Neural cell (in vitro differentiated cells): ENCODE measurements around the gene ANGPT4. TPM values are rescaled to one million over a fixed set of nuclear protein-coding genes. Genes with fewer than 3 reads are reported as not detected.

Source experiments
- H2AFZ ChIP-seq: fragments of 200-600, 300-800 bp; sonication (generic), shearing (Covaris generic); 2 replicates; pipeline ENCODE4 v1.6.0; 2014; ENCODE audit warnings: low read depth, mild to moderate bottlenecking, antibody characterized with exemption, low read length, moderate library complexity
- H3F3A ChIP-seq: fragments of 200-600 bp; shearing (Covaris generic); 2 replicates; pipeline ENCODE4 v1.6.1; 2016; ENCODE audit warnings: mild to moderate bottlenecking, moderate library complexity, mixed read lengths, antibody characterized with exemption, low read length; ENCODE audit not compliant: insufficient read depth, poor library complexity, severe bottlenecking
- H3K27ac ChIP-seq: fragments of 200-600, 300-800 bp; sonication (generic), shearing (Covaris generic); 2 replicates; pipeline ENCODE4 v1.5.1; 2014; ENCODE audit warnings: mild to moderate bottlenecking, low read length, moderate library complexity
- H3K27me3 ChIP-seq: fragments of 300-800, 200-600 bp; sonication (generic), shearing (Covaris generic); 2 replicates; pipeline ENCODE4 v1.6.0; 2014; ENCODE audit warnings: mild to moderate bottlenecking, low read depth, low read length, moderate library complexity; ENCODE audit not compliant: insufficient read depth
- H3K36me3 ChIP-seq: fragments of 300-800, 200-600 bp; sonication (generic), shearing (Covaris generic); 2 replicates; pipeline ENCODE4 v1.5.1; 2014; ENCODE audit warnings: mild to moderate bottlenecking, antibody characterized with exemption, low read length, moderate library complexity; ENCODE audit not compliant: insufficient read depth
- H3K4me2 ChIP-seq: fragments of 300-800, 200-600 bp; sonication (generic), shearing (Covaris generic); 2 replicates; pipeline ENCODE4 v1.6.0; 2014; ENCODE audit warnings: mild to moderate bottlenecking, low read length
- H3K4me3 ChIP-seq: fragments of 300-800, 200-600 bp; sonication (generic), shearing (Covaris generic); 2 replicates; pipeline ENCODE4 v1.5.1; 2014; ENCODE audit warnings: mild to moderate bottlenecking, low read length, moderate library complexity
- H3K79me2 ChIP-seq: fragments of 200-600 bp; shearing (Covaris generic); replicated peaks from 2 replicates; pipeline ENCODE4 v1.6.0; 2014; ENCODE audit warnings: mild to moderate bottlenecking, low read length, moderate library complexity; ENCODE audit not compliant: insufficient read depth
- H3K9ac ChIP-seq: fragments of 300-800, 200-600 bp; sonication (generic), shearing (Covaris generic); 2 replicates; pipeline ENCODE4 v1.6.1; 2016; ENCODE audit warnings: mild to moderate bottlenecking, low read length, mixed read lengths
- H3K9me2 ChIP-seq: fragments of 200-600 bp; shearing (Covaris generic); 2 replicates; pipeline ENCODE4 v1.6.1; 2016; ENCODE audit warnings: mild to moderate bottlenecking, low read length, mixed read lengths; ENCODE audit not compliant: insufficient read depth
- H3K9me3 ChIP-seq: fragments of 200-600, 300-800 bp; sonication (generic), shearing (Covaris generic); 2 replicates; pipeline ENCODE4 v1.6.1; 2016; ENCODE audit warnings: mild to moderate bottlenecking, mixed run types, low read length, moderate library complexity, mixed read lengths
- H4K20me1 ChIP-seq: fragments of 200-600 bp; shearing (Covaris generic); 2 replicates; pipeline ENCODE4 v1.6.1; 2016; ENCODE audit warnings: mild to moderate bottlenecking, mixed run types; ENCODE audit not compliant: insufficient read depth
- EP300 ChIP-seq: fragments of 450-650 bp; conservative IDR thresholded peaks from 2 replicates; pipeline ENCODE4 v1.6.1; 2014; ENCODE audit warnings: antibody characterized with exemption, mild to moderate bottlenecking, moderate library complexity; ENCODE audit not compliant: poor library complexity, severe bottlenecking
- EZH2 ChIP-seq: fragments of 200-600, 300-800 bp; shearing (Covaris generic), sonication (generic); IDR thresholded peaks from 2 replicates; pipeline ENCODE4 v1.6.1; 2014; ENCODE audit warnings: antibody characterized with exemption, low read length, borderline replicate concordance, mild to moderate bottlenecking; ENCODE audit not compliant: insufficient read depth, poor library complexity, severe bottlenecking
- MXI1 ChIP-seq: fragments of 450-650 bp; conservative IDR thresholded peaks from 2 replicates; pipeline ENCODE4 v1.6.1; 2014; ENCODE audit warnings: antibody characterized with exemption, mild to moderate bottlenecking; ENCODE audit not compliant: poor library complexity, severe bottlenecking
- POLR2AphosphoS5 ChIP-seq: IDR thresholded peaks from 2 replicates; pipeline ENCODE4 v1.6.1; 2012
- RAD21 ChIP-seq: fragments of 450-650 bp; conservative IDR thresholded peaks from 2 replicates; pipeline ENCODE4 v1.6.1; 2014; ENCODE audit warnings: antibody characterized with exemption, mild to moderate bottlenecking, moderate library complexity
- SMC3 ChIP-seq: fragments of 450-650 bp; conservative IDR thresholded peaks from 2 replicates; pipeline ENCODE4 v1.6.1; 2014; ENCODE audit warnings: antibody characterized with exemption, mild to moderate bottlenecking, moderate library complexity; ENCODE audit not compliant: poor library complexity
- TAF1 ChIP-seq: IDR thresholded peaks from 2 replicates; pipeline ENCODE4 v1.6.1; 2012; ENCODE audit warnings: low read depth
- polyA plus RNA-seq: library from polyadenylated mRNA; depleted of rRNA; stranded (reverse); fragments of >200 nt; gene quantifications from 2 replicates; pipeline ENCODE4 v1.2.3, GENCODE V29; 2014
- TF ChIP-seq, protein P1 (sequence below): IDR thresholded peaks from 2 replicates; pipeline ENCODE4 v1.6.1; 2012; ENCODE audit warnings: borderline replicate concordance
- TF ChIP-seq, protein P2 (sequence below): fragments of 450-650 bp; IDR thresholded peaks from 2 replicates; pipeline ENCODE4 v1.5.1; 2014; ENCODE audit warnings: antibody characterized with exemption, mild to moderate bottlenecking, moderate library complexity; ENCODE audit not compliant: poor library complexity, severe bottlenecking

The ANGPT4 gene
- polyA plus RNA-seq, 1 donor from 2014 or later, result not detected

DNA sequence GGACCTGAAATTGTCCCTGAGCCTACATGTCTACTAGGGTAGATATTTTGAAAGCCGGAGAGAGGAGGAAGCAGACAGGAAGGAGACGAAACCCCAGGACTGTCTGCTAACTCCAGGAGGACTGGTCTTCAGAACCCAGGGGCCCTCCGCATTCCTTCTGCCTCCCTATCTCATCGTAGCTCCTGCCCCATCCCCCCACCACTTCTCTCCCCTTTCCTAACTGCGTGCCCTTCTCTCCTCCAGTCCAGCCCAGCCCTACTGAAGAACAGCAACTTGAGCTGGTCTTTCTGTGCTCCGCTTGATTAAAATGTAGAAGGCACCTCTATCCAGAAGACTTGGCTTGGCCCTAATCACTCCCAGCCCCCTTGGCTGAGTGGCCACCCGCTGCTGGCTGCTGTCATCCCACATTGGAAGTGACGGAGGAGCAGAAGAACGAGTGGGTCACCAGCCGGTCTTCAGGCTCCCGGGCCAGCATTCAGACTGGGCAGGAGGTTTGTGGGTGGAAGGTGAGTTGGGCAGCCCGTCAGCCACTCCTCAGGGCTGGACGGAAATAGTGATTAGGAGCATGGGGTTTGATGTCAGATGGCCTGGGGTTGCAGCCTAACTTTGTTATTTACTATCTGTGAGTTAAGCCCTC lies 28.8 kb upstream of the ANGPT4 start:
- Histone ChIP-seq H3K9me2 (no peaks in the 10 kb centered on the region), H3K9me3 (no peaks in the 10 kb centered on the region), H3K36me3 (no peaks in the 10 kb centered on the region), H3K79me2 (no peaks in the 10 kb centered on the region), H3K27me3 (no peaks in the 10 kb centered on the region), H2AFZ (no peak overlapping the region), H4K20me1 (no peaks in the 10 kb centered on the region), H3K9ac (no peak overlapping the region), H3K27ac (no peak overlapping the region), H3F3A (no peaks in the 10 kb centered on the region), H3K4me2 (no peak overlapping the region), H3K4me3 (no peak overlapping the region)
- TF ChIP-seq POLR2AphosphoS5, result no peak

DNA sequence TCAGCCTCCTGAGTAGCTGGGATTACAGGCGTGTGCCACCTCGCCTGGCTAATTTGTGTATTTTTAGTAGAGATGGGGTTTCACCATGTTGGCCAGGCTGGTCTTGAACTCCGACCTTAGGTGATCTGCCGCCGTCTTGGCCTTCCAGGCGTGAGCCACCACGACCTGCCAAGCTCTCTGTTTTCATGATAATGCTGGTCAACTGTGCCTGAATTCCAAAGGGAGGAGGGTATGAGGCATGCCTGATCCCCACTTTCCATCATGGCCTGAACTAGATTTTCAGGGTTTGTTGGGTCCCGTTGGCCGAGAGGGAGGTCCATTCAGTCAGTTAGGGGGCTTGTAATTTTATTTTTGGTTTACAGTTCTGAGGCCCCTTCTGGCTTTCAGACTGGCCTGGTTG lies 28.0 kb upstream of the ANGPT4 start:
- no peaks in the 10 kb centered on the region for H3K27me3 ChIP-seq
- H3K79me2 ChIP-seq, result no peaks in the 10 kb centered on the region
- no peaks in the 10 kb centered on the region for H3F3A ChIP-seq
- H4K20me1 ChIP-seq, result no peaks in the 10 kb centered on the region
- TF ChIP-seq, protein P1, sequence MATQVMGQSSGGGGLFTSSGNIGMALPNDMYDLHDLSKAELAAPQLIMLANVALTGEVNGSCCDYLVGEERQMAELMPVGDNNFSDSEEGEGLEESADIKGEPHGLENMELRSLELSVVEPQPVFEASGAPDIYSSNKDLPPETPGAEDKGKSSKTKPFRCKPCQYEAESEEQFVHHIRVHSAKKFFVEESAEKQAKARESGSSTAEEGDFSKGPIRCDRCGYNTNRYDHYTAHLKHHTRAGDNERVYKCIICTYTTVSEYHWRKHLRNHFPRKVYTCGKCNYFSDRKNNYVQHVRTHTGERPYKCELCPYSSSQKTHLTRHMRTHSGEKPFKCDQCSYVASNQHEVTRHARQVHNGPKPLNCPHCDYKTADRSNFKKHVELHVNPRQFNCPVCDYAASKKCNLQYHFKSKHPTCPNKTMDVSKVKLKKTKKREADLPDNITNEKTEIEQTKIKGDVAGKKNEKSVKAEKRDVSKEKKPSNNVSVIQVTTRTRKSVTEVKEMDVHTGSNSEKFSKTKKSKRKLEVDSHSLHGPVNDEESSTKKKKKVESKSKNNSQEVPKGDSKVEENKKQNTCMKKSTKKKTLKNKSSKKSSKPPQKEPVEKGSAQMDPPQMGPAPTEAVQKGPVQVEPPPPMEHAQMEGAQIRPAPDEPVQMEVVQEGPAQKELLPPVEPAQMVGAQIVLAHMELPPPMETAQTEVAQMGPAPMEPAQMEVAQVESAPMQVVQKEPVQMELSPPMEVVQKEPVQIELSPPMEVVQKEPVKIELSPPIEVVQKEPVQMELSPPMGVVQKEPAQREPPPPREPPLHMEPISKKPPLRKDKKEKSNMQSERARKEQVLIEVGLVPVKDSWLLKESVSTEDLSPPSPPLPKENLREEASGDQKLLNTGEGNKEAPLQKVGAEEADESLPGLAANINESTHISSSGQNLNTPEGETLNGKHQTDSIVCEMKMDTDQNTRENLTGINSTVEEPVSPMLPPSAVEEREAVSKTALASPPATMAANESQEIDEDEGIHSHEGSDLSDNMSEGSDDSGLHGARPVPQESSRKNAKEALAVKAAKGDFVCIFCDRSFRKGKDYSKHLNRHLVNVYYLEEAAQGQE, result no peak
- no peak for TF ChIP-seq MXI1
- no peak for TF ChIP-seq EP300
- no peak for TF ChIP-seq POLR2AphosphoS5
- no peak for TF ChIP-seq RAD21
- TF ChIP-seq, protein P2, sequence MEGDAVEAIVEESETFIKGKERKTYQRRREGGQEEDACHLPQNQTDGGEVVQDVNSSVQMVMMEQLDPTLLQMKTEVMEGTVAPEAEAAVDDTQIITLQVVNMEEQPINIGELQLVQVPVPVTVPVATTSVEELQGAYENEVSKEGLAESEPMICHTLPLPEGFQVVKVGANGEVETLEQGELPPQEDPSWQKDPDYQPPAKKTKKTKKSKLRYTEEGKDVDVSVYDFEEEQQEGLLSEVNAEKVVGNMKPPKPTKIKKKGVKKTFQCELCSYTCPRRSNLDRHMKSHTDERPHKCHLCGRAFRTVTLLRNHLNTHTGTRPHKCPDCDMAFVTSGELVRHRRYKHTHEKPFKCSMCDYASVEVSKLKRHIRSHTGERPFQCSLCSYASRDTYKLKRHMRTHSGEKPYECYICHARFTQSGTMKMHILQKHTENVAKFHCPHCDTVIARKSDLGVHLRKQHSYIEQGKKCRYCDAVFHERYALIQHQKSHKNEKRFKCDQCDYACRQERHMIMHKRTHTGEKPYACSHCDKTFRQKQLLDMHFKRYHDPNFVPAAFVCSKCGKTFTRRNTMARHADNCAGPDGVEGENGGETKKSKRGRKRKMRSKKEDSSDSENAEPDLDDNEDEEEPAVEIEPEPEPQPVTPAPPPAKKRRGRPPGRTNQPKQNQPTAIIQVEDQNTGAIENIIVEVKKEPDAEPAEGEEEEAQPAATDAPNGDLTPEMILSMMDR, result no peak
- no peak for TF ChIP-seq SMC3
- TF ChIP-seq TAF1, result no peak
- TF ChIP-seq EZH2, result no peak
- no peaks in the 10 kb centered on the region for H3K9me2 ChIP-seq
- H3K9ac ChIP-seq, result no peak overlapping the region
- no peak overlapping the region for H3K4me3 ChIP-seq
- H3K27ac ChIP-seq, result no peak overlapping the region
- H2AFZ ChIP-seq, result no peak overlapping the region
- H3K9me3 ChIP-seq, result no peaks in the 10 kb centered on the region
- no peaks in the 10 kb centered on the region for H3K36me3 ChIP-seq
- no peak overlapping the region for H3K4me2 ChIP-seq

DNA sequence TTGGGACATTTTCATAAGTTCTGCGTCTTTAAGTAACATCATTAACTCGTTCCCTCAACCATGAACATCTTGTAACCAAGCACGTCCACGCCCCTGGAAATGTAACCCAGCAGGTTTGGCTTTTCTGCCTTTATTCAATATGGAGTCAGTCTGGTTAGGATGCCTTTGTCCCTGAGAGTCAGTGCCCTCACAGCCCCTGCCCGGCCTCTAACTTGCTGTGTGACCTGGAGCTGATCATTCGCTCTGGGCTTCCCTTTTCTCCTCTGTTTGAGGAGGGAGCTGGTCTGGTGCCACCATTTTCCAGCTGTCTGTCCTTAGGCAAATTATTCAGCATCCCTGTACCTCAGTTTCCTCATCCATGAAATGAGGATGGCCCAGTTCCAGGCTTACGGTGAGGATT lies 26.5 kb upstream of the ANGPT4 start:
- Histone ChIP-seq H3K9me3 (no peaks in the 10 kb centered on the region), H4K20me1 (no peaks in the 10 kb centered on the region), H3K9ac (no peak overlapping the region), H3K79me2 (no peaks in the 10 kb centered on the region), H3K4me3 (no peak overlapping the region), H3K27me3 (no peaks in the 10 kb centered on the region), H3K9me2 (no peaks in the 10 kb centered on the region), H3K36me3 (no peaks in the 10 kb centered on the region), H3K27ac (no peak overlapping the region), H3K4me2 (no peak overlapping the region), H3F3A (no peaks in the 10 kb centered on the region), H2AFZ (no peak overlapping the region)
- TF ChIP-seq, protein P2, result no peak
